K562 (cell line): Measurements from ENCODE around the gene CDC42SE2. TPM values are rescaled to one million over a fixed set of nuclear protein-coding genes. Genes with fewer than 3 reads are reported as not detected.

Experiments used
- ELF1 ChIP-seq: fragments of 200-800 bp; sonication (Bioruptor generic); IDR thresholded peaks from 2 replicates; pipeline ENCODE4 v1.6.1; 2016; ENCODE audit warnings: missing genetic modification characterization, missing compliant biosample characterization
- EWSR1 ChIP-seq: fragments of 450-650 bp; IDR thresholded peaks from 2 replicates; pipeline ENCODE4 v1.6.1; 2018; ENCODE audit warnings: borderline replicate concordance, mild to moderate bottlenecking, low read depth, moderate library complexity; ENCODE audit not compliant: partially characterized antibody
- IFI16 ChIP-seq: fragments of 250-450 bp; sonication (Bioruptor Pico); IDR thresholded peaks from 2 replicates; pipeline ENCODE4 v2.1.2; 2022; ENCODE audit warnings: mild to moderate bottlenecking, inconsistent platforms
- KLF13 ChIP-seq: fragments of 450-650 bp; IDR thresholded peaks from 2 replicates; pipeline ENCODE4 v1.6.1; 2016; ENCODE audit warnings: missing genetic modification characterization, low read depth, mild to moderate bottlenecking, missing compliant biosample characterization, moderate library complexity, borderline replicate concordance
- NEUROD1 ChIP-seq: fragments of 150-350 bp; IDR thresholded peaks from 2 replicates; pipeline ENCODE4 v1.6.1; 2014; ENCODE audit warnings: borderline replicate concordance, low read length, low read depth; ENCODE audit not compliant: partially characterized antibody
- NFIX ChIP-seq: fragments of 250-450 bp; sonication (Bioruptor Pico); IDR thresholded peaks from 2 replicates; pipeline ENCODE4 v1.4.0; 2020; ENCODE audit warnings: low read depth, mild to moderate bottlenecking, moderate library complexity
- RBM22 ChIP-seq: fragments of 200-400 bp; formaldehyde crosslinking; IDR thresholded peaks from 2 replicates; pipeline ENCODE4 v1.6.1; 2018; ENCODE audit warnings: low read length, low read depth; ENCODE audit not compliant: poor library complexity, severe bottlenecking
- RBM25 ChIP-seq: fragments of 200-400 bp; formaldehyde crosslinking; IDR thresholded peaks from 2 replicates; pipeline ENCODE4 v1.6.1; 2018; ENCODE audit warnings: low read length, low read depth, moderate library complexity; ENCODE audit not compliant: severe bottlenecking
- TRIM25 ChIP-seq: fragments of 450-650 bp; IDR thresholded peaks from 2 replicates; pipeline ENCODE4 v1.7.0; 2016; ENCODE audit warnings: borderline replicate concordance
- ZBED1 ChIP-seq: IDR thresholded peaks from 2 replicates; pipeline ENCODE4 v1.6.1; 2014
- ZNF41 ChIP-seq: fragments of 250-450 bp; sonication (Bioruptor Pico); conservative IDR thresholded peaks from 2 replicates; pipeline ENCODE4 v1.4.0; 2020; ENCODE audit warnings: mild to moderate bottlenecking
- ZNF444 ChIP-seq: fragments of 250-450 bp; sonication (Bioruptor Pico); IDR thresholded peaks from 2 replicates; pipeline ENCODE4 v1.4.0; 2020; ENCODE audit warnings: mild to moderate bottlenecking, moderate library complexity
- ZNF586 ChIP-seq: fragments of 450-650 bp; formaldehyde crosslinking; conservative IDR thresholded peaks from 2 replicates; pipeline ENCODE4 v1.4.0; 2020; ENCODE audit warnings: mild to moderate bottlenecking, moderate library complexity
- ZNF609 ChIP-seq: sonication (generic); formaldehyde crosslinking; IDR thresholded peaks from 2 replicates; pipeline ENCODE4 v1.8.1; 2023; ENCODE audit warnings: missing genetic modification reagents, mild to moderate bottlenecking, borderline replicate concordance
- ZNF764 ChIP-seq: fragments of 250-450 bp; sonication (Bioruptor Pico); IDR thresholded peaks from 2 replicates; pipeline ENCODE4 v1.4.0; 2020; ENCODE audit warnings: low read depth, mild to moderate bottlenecking, moderate library complexity
- polyA plus RNA-seq, 8 experiments: library from polyadenylated mRNA; depleted of rRNA in 4 of 8; stranded (reverse) in 5 of 8; unstranded in 3 of 8; fragments of >200 nt; fragmentation: Nextera tagmentation in 2 of 8; fragmentation: Illumina TruSeq in 1 of 8; extraction: Ambion mirVana in 2 of 8; extraction: Trizol in 1 of 8; gene quantifications; 2 replicates each; pipeline versions ENCODE4 v1.2.1 to v1.2.3, GENCODE V29; 2011 to 2014; ENCODE audit warnings: inconsistent platforms in 1 of 8, missing spikeins in 1 of 8
- total RNA-seq, 7 experiments: library from RNA; depleted of rRNA in 6 of 7; stranded (reverse); fragments of >200 nt in 6 of 7; fragmentation: Illumina TruSeq in 2 of 7; extraction: Trizol in 2 of 7; gene quantifications; 2 replicates each; pipeline versions ENCODE4 v1.2.1 to v1.2.3, GENCODE V29; 2011 to 2021; ENCODE audit warnings: low replicate concordance in 1 of 7
- TF ChIP-seq, protein P1 (sequence below): sonication (generic); formaldehyde crosslinking; IDR thresholded peaks from 2 replicates; pipeline ENCODE4 v1.8.0; 2022; ENCODE audit warnings: missing genetic modification reagents, mild to moderate bottlenecking, borderline replicate concordance
- TF ChIP-seq, protein P2 (sequence below): fragments of 450-650 bp; formaldehyde crosslinking; IDR thresholded peaks from 2 replicates; pipeline ENCODE4 v1.4.0; 2020; ENCODE audit warnings: mild to moderate bottlenecking

The CDC42SE2 gene
- total and polyA plus RNA-seq, 9 of the 15 experiments (the other 6 are each of a cell fraction or from before 2014, with no cell fraction given): 24.8 to 44.3 (median 32.7) TPM

DNA sequence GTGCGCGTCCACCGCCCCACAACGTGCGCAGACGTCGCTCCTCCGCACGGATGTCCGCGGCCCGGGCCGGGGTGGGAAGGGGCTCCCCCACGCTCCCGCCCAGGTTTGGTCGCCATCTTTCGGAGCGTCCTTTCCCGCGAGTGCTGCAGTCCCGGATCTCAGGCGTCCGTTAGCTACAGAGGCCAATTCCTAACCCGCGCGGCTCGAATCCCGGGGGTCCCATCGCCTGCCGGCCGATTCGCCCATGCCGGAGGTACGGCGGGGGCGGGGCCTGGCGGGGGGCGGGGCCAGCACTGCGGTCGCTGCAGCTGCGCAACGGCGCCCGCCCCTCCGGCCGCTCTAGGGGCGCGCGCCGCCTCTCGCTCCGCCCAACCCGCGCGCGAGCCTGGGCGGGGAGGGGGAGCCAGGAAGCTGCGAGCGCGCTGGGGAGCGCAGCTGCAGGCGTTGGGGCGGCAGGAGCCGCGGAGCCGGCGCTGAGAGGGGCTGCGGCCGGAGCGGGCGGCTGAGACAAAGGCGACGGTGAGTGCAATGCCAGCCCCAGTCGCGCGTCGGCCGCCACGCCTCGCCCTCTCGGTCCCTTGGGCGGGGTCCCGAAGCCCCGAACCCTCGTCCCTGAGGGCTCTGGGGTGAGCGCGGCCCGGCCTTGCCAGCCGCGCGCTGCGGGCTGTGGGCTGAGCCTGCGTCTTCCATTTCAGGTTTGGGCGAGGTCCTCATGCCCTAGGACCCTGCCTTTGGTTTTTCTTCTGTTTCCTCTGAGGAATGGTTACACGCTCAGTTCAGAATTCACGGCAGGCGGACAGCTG is at the start of gene CDC42SE2 (continued):
- TF ChIP-seq ZNF764 (CRISPR knock-in tag): no peak
- no peak for TF ChIP-seq NEUROD1
- peak; percentile 21 for TF ChIP-seq RBM25
- no peak for TF ChIP-seq EWSR1
- TF ChIP-seq NFIX (CRISPR knock-in tag): no peak
- peak; percentile 41 for TF ChIP-seq RBM22
- TF ChIP-seq ELF1: peak; percentile 48; the same call in 1 of the 2 replicates
- no peak for TF ChIP-seq TRIM25
- no peak for TF ChIP-seq IFI16 (CRISPR knock-in tag)
- no peak for TF ChIP-seq ZNF586 (CRISPR knock-in tag)
- TF ChIP-seq, protein P1, sequence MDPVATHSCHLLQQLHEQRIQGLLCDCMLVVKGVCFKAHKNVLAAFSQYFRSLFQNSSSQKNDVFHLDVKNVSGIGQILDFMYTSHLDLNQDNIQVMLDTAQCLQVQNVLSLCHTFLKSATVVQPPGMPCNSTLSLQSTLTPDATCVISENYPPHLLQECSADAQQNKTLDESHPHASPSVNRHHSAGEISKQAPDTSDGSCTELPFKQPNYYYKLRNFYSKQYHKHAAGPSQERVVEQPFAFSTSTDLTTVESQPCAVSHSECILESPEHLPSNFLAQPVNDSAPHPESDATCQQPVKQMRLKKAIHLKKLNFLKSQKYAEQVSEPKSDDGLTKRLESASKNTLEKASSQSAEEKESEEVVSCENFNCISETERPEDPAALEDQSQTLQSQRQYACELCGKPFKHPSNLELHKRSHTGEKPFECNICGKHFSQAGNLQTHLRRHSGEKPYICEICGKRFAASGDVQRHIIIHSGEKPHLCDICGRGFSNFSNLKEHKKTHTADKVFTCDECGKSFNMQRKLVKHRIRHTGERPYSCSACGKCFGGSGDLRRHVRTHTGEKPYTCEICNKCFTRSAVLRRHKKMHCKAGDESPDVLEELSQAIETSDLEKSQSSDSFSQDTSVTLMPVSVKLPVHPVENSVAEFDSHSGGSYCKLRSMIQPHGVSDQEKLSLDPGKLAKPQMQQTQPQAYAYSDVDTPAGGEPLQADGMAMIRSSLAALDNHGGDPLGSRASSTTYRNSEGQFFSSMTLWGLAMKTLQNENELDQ (CRISPR knock-in tag): no peak
- TF ChIP-seq ZBED1: no peak
- TF ChIP-seq, protein P2, sequence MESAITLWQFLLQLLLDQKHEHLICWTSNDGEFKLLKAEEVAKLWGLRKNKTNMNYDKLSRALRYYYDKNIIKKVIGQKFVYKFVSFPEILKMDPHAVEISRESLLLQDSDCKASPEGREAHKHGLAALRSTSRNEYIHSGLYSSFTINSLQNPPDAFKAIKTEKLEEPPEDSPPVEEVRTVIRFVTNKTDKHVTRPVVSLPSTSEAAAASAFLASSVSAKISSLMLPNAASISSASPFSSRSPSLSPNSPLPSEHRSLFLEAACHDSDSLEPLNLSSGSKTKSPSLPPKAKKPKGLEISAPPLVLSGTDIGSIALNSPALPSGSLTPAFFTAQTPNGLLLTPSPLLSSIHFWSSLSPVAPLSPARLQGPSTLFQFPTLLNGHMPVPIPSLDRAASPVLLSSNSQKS (CRISPR knock-in tag): no peak
- TF ChIP-seq ZNF609: no peak
- TF ChIP-seq KLF13 (tag): 0 out of 2 replicates have a peak, but pooled peaks have one; percentile 13
- TF ChIP-seq ZNF444 (CRISPR knock-in tag): no peak; the same call in 1 of the 2 replicates
- no peak for TF ChIP-seq ZNF41
